WTC11 (cell line): ENCODE measurements around the gene OPALIN.
A peak's percentile ranks its signal among the peaks of the same experiment; 100 is the strongest.

Source experiments
- CREB1 ChIP-seq: sonication (generic); formaldehyde crosslinking; IDR thresholded peaks from 2 replicates; pipeline ENCODE4 v1.8.0; 2023; ENCODE audit warnings: mild to moderate bottlenecking, missing genetic modification reagents
- CTCF ChIP-seq: fragments of 200-600 bp; IDR thresholded peaks from 2 replicates; pipeline ENCODE4 v1.8.0; 2022; ENCODE audit warnings: antibody characterized with exemption
- ETV6 ChIP-seq: sonication (generic); formaldehyde crosslinking; IDR thresholded peaks from 2 replicates; pipeline ENCODE4 v1.8.1; 2022; ENCODE audit warnings: mild to moderate bottlenecking, missing genetic modification reagents
- FOXJ3 ChIP-seq: sonication (generic); formaldehyde crosslinking; IDR thresholded peaks from 2 replicates; pipeline ENCODE4 v1.9.0; 2021; ENCODE audit warnings: missing genetic modification reagents, mild to moderate bottlenecking, borderline replicate concordance
- GABPB1 ChIP-seq: sonication (generic); formaldehyde crosslinking; IDR thresholded peaks from 2 replicates; pipeline ENCODE4 v1.8.1; 2023; ENCODE audit warnings: mild to moderate bottlenecking, missing genetic modification reagents
- IRF2 ChIP-seq: sonication (generic); formaldehyde crosslinking; IDR thresholded peaks from 2 replicates; pipeline ENCODE4 v1.8.0; 2022; ENCODE audit warnings: low read depth, missing genetic modification reagents, borderline replicate concordance
- JUN ChIP-seq: sonication (generic); formaldehyde crosslinking; IDR thresholded peaks from 2 replicates; pipeline ENCODE4 v1.8.0; 2023; ENCODE audit warnings: mild to moderate bottlenecking, missing genetic modification reagents
- MAX ChIP-seq: sonication (generic); formaldehyde crosslinking; IDR thresholded peaks from 2 replicates; pipeline ENCODE4 v1.8.0; 2022; ENCODE audit warnings: mild to moderate bottlenecking, missing genetic modification reagents
- RELA ChIP-seq: sonication (generic); formaldehyde crosslinking; IDR thresholded peaks from 2 replicates; pipeline ENCODE4 v1.8.1; 2022; ENCODE audit warnings: missing genetic modification reagents, mild to moderate bottlenecking, borderline replicate concordance
- USF2 ChIP-seq: sonication (generic); formaldehyde crosslinking; IDR thresholded peaks from 2 replicates; pipeline ENCODE4 v1.8.1; 2023; ENCODE audit warnings: mild to moderate bottlenecking, missing genetic modification reagents, moderate library complexity
- TF ChIP-seq, protein P1 (sequence below): sonication (generic); formaldehyde crosslinking; IDR thresholded peaks from 2 replicates; pipeline ENCODE4 v1.8.1; 2023; ENCODE audit warnings: mild to moderate bottlenecking, missing genetic modification reagents, moderate library complexity

DNA sequence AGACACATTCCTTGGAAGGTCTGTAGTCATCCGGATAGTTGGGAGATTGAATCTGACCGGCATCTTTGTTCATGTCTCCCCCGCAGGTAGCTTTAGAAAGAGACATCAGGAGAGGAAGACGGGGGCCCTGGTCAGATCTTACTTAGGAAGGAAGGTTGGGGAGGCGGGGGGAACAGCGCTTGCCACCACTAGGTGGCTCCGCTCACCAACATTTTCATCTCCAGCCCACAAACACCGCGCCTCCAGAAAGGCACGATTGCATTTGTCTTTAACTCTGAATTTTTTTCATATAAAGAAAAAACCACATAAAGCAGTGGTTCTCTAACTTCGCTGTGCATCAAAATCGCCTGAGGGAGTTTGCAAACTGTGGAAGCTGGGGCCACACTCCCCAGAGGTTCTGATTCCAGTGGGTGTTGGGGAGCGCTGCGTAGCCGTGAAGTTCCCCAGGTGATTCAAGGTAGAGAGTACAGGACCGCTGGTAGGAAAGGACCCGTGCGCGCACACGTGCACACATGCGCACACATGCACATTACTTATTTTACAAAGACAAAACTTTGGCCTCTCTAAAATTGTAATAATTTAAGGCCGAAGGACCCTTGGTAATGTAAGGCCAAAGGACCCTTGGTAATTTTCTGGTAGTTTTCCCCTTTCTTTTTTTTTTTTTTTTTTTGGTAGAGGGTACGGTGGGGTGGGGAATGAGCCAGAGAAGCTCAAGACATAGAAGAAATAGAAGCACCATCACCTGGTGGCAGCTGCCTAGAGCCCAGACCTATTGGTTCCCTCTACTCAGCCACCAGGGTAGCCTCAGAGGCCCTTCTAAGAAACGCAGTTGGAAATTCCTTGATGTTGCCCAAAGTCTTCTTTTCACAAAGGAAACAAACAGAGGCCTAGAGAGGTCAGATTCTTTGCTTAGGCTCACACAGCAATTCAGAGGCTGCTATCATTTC, 37.4 kb upstream of the OPALIN start:
- no peak for TF ChIP-seq IRF2 (CRISPR knock-in tag)
- no peak for TF ChIP-seq MAX (CRISPR knock-in tag)
- TF ChIP-seq FOXJ3 (CRISPR knock-in tag), result no peak
- no peak for TF ChIP-seq USF2
- no peak for TF ChIP-seq CREB1 (CRISPR knock-in tag)
- peak; percentile 82 for TF ChIP-seq CTCF
- TF ChIP-seq RELA (CRISPR knock-in tag), result no peak
- no peak for TF ChIP-seq GABPB1 (CRISPR knock-in tag)
- TF ChIP-seq, protein P1, sequence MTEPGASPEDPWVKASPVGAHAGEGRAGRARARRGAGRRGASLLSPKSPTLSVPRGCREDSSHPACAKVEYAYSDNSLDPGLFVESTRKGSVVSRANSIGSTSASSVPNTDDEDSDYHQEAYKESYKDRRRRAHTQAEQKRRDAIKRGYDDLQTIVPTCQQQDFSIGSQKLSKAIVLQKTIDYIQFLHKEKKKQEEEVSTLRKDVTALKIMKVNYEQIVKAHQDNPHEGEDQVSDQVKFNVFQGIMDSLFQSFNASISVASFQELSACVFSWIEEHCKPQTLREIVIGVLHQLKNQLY, result no peak
- TF ChIP-seq ETV6 (CRISPR knock-in tag), result no peak
- no peak for TF ChIP-seq JUN (CRISPR knock-in tag)
